Heart left ventricle (tissue), 13 donors: ENCODE measurements around the gene TARS2.

Experiments
- POLR2A ChIP-seq, 2 donors: fragments of 450-650 bp; IDR thresholded peaks; one replicate each; pipeline ENCODE4 v1.6.1; 2017; ENCODE audit warnings: antibody characterized with exemption in 2 of 2, mild to moderate bottlenecking in 2 of 2, moderate library complexity in 2 of 2
- TF ChIP-seq, protein P1 (sequence below), 12 donors: fragments of 200-600 bp; sonication (generic) in 4 of 12; IDR thresholded peaks; one replicate each; pipeline versions ENCODE4 v1.5.0 to v1.8.0; 2018 to 2022; ENCODE audit warnings: antibody characterized with exemption in 12 of 12, mild to moderate bottlenecking in 5 of 12
- donor health status: ischemic (EF 13 %, LVEDD 7.1; RV severe dilation, severe dysfunction).
- donor health status: DM: no; HTN: yes; CAD: no.
- donor health status: DM: no; HTN: no; CAD: no.
- donor health status: ischemic (EF 25% LVEDD 6.9; RV normal size, moderate dysfunction).
- donor health status: ischemic (EF 25% LVEDD 5.7; RV mildly dilated, moderate dysfunction).
- donor health status: ischemic (EF 35%, LVEDD 5.7; RV mildly dilated, moderate dysfunction).
- donor health status: nonischemic (EF 11% LVEDD 7.7; RV severe dilation, severe dysfunction).
- donor health status: DM: yes; HTN: yes; CAD: no.
- donor health status: PGD.
- donor health status: ischemic (EF 29% LVEDD 5.4; RV normal size, mild dysfunction).
- donor health status: nonischemic (EF 23%, LVEDD 6.1; RV moderate dilation, normal function).

DNA sequence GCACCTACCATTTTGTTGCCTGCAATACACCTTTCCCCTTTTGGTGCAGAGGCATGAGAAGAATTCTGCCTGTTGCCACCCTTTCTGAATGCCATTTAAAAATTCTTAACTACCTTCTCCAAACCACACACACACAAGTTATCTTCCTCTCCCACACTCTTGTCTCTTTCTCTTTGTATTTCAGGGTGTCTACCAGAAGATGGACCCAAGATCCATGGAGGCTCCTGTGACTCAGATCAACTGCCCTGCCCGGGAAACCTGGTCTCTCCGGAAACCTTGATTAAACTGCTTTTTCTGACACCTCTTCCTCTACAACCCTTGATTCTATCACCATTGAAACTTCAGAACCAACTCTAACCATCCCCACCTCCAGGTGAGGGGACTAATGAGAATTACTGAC lies 2.4 kb upstream of the TARS2 start:
- no peak for TF ChIP-seq POLR2A (IDR thresholded peaks at IDR 0.05)
- TF ChIP-seq, protein P1, sequence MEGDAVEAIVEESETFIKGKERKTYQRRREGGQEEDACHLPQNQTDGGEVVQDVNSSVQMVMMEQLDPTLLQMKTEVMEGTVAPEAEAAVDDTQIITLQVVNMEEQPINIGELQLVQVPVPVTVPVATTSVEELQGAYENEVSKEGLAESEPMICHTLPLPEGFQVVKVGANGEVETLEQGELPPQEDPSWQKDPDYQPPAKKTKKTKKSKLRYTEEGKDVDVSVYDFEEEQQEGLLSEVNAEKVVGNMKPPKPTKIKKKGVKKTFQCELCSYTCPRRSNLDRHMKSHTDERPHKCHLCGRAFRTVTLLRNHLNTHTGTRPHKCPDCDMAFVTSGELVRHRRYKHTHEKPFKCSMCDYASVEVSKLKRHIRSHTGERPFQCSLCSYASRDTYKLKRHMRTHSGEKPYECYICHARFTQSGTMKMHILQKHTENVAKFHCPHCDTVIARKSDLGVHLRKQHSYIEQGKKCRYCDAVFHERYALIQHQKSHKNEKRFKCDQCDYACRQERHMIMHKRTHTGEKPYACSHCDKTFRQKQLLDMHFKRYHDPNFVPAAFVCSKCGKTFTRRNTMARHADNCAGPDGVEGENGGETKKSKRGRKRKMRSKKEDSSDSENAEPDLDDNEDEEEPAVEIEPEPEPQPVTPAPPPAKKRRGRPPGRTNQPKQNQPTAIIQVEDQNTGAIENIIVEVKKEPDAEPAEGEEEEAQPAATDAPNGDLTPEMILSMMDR (IDR thresholded peaks at IDR 0.05): peak in 1 of 12 donors; percentile 15
